Endothelial cell of umbilical vein (primary cell): ENCODE measurements around the gene HOXD12. TPM values are rescaled to one million over a fixed set of nuclear protein-coding genes. Genes with fewer than 3 reads are reported as not detected.

Source experiments
- BruUV-seq: library from RNA; stranded (reverse); fragments of 400-500 nt; replicated peaks from 2 replicates; lab custom pipeline; 2021; lab: Mats Ljungman, UMichigan
- CTCF ChIA-PET: fragments of 300-600, 350-600 bp; sonication (Branson Sonifier 250); formaldehyde crosslinking; loops from one replicate; lab custom pipeline; 2021; ENCODE audit warnings: antibody characterized with exemption, inconsistent platforms; lab: Charles Lee
- POLR2A ChIA-PET: fragments of 300-600, 350-600 bp; sonication (Branson Sonifier 250); formaldehyde crosslinking; loops from one replicate; lab custom pipeline; 2021; ENCODE audit warnings: antibody characterized with exemption, inconsistent platforms; lab: Charles Lee
- DNase-seq: peaks from one replicate; pipeline ENCODE4 v3.0.0-alpha.2; 2011; ENCODE audit warnings: low read depth, low spot score
- FAIRE-seq: peaks from 2 replicates; lab custom pipeline; 2011; peaks lifted over from hg19 to GRCh38; lab: Jason Lieb, UNC
- H2AFZ ChIP-seq: 2 replicates; pipeline ENCODE4 v1.6.0; 2012; ENCODE audit warnings: low read depth, low read length, control low read depth, inconsistent platforms
- H3K27ac ChIP-seq: 2 replicates; pipeline ENCODE4 v1.5.1; 2011; ENCODE audit warnings: low read depth, mild to moderate bottlenecking, control low read depth, low read length, moderate library complexity; ENCODE audit not compliant: insufficient read depth
- H3K27me3 ChIP-seq, 2 experiments: 2 replicates each; pipeline versions ENCODE4 v1.6.0 to v1.6.1; 2011; ENCODE audit warnings: low read length in 2 of 2, mixed read lengths in 1 of 2; ENCODE audit not compliant: control insufficient read depth in 2 of 2, insufficient read depth in 2 of 2
- H3K36me3 ChIP-seq, 2 experiments: 2 replicates in 1 of 2; 3 replicates in 1 of 2; pipeline ENCODE4 v1.5.1; 2011; ENCODE audit warnings: low read length in 2 of 2, mild to moderate bottlenecking in 1 of 2, moderate library complexity in 1 of 2; ENCODE audit not compliant: control insufficient read depth in 2 of 2, insufficient read depth in 2 of 2; ENCODE audit errors: extremely low read depth in 1 of 2
- H3K4me1 ChIP-seq: 3 replicates; pipeline ENCODE4 v1.5.1; 2011; ENCODE audit warnings: mild to moderate bottlenecking, low read length; ENCODE audit not compliant: control insufficient read depth, insufficient read depth; ENCODE audit errors: extremely low read depth
- H3K4me2 ChIP-seq: 2 replicates; pipeline ENCODE4 v1.6.1; 2011; ENCODE audit warnings: low read length, control low read depth, mixed read lengths; ENCODE audit not compliant: insufficient read depth
- H3K4me3 ChIP-seq, 3 experiments: fragments of 200-600 bp in 1 of 3; sonication (generic), shearing (Covaris generic) in 1 of 3; replicated peaks in 1 of 3; 2 replicates each; pipeline ENCODE4 v1.5.1; 2011 to 2016; ENCODE audit warnings: control low read depth in 3 of 3, low read length in 3 of 3, mild to moderate bottlenecking in 2 of 3, inconsistent platforms in 1 of 3, low read depth in 1 of 3, moderate library complexity in 1 of 3; ENCODE audit not compliant: insufficient read depth in 1 of 3
- H3K79me2 ChIP-seq: 2 replicates; pipeline ENCODE4 v1.6.0; 2012; ENCODE audit warnings: low read length, inconsistent platforms; ENCODE audit not compliant: control insufficient read depth, insufficient read depth
- H3K9ac ChIP-seq: replicated peaks from 2 replicates; pipeline ENCODE3; 2011; ENCODE audit warnings: low read length, control low read depth; ENCODE audit not compliant: insufficient read depth; ENCODE audit errors: extremely low read depth
- H3K9me1 ChIP-seq: replicated peaks from 3 replicates; pipeline ENCODE4 v1.6.0; 2011; ENCODE audit warnings: mild to moderate bottlenecking, low read length; ENCODE audit not compliant: control insufficient read depth, insufficient read depth; ENCODE audit errors: extremely low read depth
- H3K9me3 ChIP-seq: replicated peaks from 2 replicates; pipeline ENCODE4 v1.5.1; 2012; ENCODE audit warnings: low read length, inconsistent platforms; ENCODE audit not compliant: control insufficient read depth, insufficient read depth
- H4K20me1 ChIP-seq: replicated peaks from 2 replicates; pipeline ENCODE3; 2011; ENCODE audit warnings: mild to moderate bottlenecking, low read length; ENCODE audit not compliant: control insufficient read depth, insufficient read depth; ENCODE audit errors: extremely low read depth
- EZH2 ChIP-seq: IDR thresholded peaks from 2 replicates; pipeline ENCODE4 v1.6.1; 2012; ENCODE audit warnings: borderline replicate concordance, low read depth, mild to moderate bottlenecking, moderate library complexity, low read length, inconsistent platforms; ENCODE audit not compliant: severe bottlenecking
- FOS ChIP-seq: IDR thresholded peaks from 2 replicates; pipeline ENCODE4 v1.6.1; 2011; ENCODE audit warnings: mild to moderate bottlenecking, low read length, moderate library complexity, borderline replicate concordance; ENCODE audit not compliant: insufficient read depth
- GATA2 ChIP-seq: IDR thresholded peaks from 2 replicates; pipeline ENCODE4 v1.7.0; 2011; ENCODE audit warnings: low read depth, mild to moderate bottlenecking, moderate library complexity, mixed read lengths, low read length; ENCODE audit not compliant: insufficient read length, insufficient read depth
- JUN ChIP-seq: IDR thresholded peaks from 2 replicates; pipeline ENCODE4 v1.6.1; 2011; ENCODE audit warnings: borderline replicate concordance, low read depth; ENCODE audit not compliant: insufficient read length, insufficient read depth
- MYC ChIP-seq: IDR thresholded peaks from one replicate; pipeline ENCODE4 v1.6.1; 2011; ENCODE audit warnings: mild to moderate bottlenecking, low read depth, low read length
- POLR2A ChIP-seq: IDR thresholded peaks from 2 replicates; pipeline ENCODE4 v1.6.1; 2012; ENCODE audit warnings: low read depth, mild to moderate bottlenecking, control low read depth, low read length
- POLR2AphosphoS5 ChIP-seq: IDR thresholded peaks from 2 replicates; pipeline ENCODE4 v1.6.1; 2012; ENCODE audit warnings: low read depth, mild to moderate bottlenecking, control low read depth, low read length, moderate library complexity; ENCODE audit not compliant: insufficient read depth
- dilution Hi-C: fragments of 300-500 bp; cut with MboI; formaldehyde crosslinking; loops from one replicate; pipeline ENCODE4 v1.15.0; 2019; ENCODE audit warnings: low sequenced_read_pairs; ENCODE audit not compliant: extremely low pct_ligation_motif_present
- intact Hi-C: fragments of 100-400 bp; cut with micrococcal nuclease; formaldehyde crosslinking; loops from one replicate; pipeline ENCODE4 v1.10.0; 2022
- polyA plus RNA-seq, 4 experiments: library from polyadenylated mRNA; depleted of rRNA in 3 of 4; stranded (reverse) in 3 of 4; unstranded in 1 of 4; fragments of >200 nt; gene quantifications; 2 replicates each; pipeline versions ENCODE4 v1.2.1 to v1.2.3, GENCODE V29; 2011 to 2012; ENCODE audit warnings: missing spikeins in 1 of 4
- total RNA-seq: library from RNA; stranded (reverse); gene quantifications from 2 replicates; pipeline ENCODE4 v1.2.3, GENCODE V29; 2021
- TF ChIP-seq, protein P1 (sequence below), 2 donors: IDR thresholded peaks; 1 replicate in 1 of 2; 2 replicates in 1 of 2; pipeline ENCODE4 v1.5.1; 2011; ENCODE audit warnings: low read length in 2 of 2, mild to moderate bottlenecking in 2 of 2, moderate library complexity in 2 of 2, control low read depth in 1 of 2, inconsistent platforms in 1 of 2, low read depth in 1 of 2; ENCODE audit not compliant: insufficient read depth in 1 of 2; ENCODE audit errors: extremely low read depth in 1 of 2
- TF ChIP-seq, protein P2 (sequence below): IDR thresholded peaks from 2 replicates; pipeline ENCODE4 v1.6.1; 2011; ENCODE audit not compliant: insufficient read depth, insufficient read length

The HOXD12 gene
- total and polyA plus RNA-seq, 2 donors (not counting 3 experiments of a cell fraction or from before 2014, with no cell fraction given) = not detected

DNA sequence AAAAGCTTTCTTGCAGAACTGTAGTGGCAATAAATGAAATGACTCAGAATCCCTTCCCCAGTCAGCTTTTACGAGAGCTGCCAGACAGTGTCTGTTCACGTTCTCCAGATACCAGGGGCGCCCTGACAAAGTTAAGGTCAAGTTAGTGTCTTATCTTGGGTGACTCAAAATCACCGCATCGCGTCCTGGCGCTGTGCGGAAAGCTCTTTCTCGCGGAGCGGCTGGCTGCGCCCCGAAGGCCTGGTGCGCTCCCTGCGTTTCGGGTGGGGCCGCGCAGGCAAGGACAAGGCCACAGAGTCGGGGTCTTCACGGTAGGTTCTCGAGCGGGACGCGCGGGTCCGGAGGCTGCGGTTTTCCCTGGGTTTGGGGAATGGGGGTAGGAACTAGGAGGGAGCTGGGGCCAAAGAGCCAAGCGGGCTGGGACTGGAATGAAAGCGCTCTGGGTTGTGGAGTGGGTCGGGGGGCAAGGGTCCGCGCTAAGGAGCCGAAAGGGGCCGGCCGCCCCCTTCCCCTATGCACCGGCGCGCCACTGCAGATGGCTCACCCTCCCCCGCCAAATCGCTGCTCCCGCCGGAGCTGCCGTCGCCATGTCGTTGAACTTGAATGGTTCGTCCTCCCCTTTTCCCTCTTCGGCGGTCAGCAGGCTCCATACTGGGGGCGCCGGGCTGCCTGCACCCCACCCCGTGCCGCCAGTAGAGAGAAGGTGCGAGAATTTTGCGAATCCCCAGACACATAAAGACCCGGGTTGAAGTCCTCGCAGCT, 4.9 kb downstream of the HOXD12 start:
- ChIA-PET CTCF (interaction anchor here (0.5 to 1.6 kb wide), 9 partner anchors 9 to 853 kb away, joined by 3 to 6 read pairs (median 4); no protein-coding TSS in a partner anchor), POLR2A (no interaction called here)
- Histone ChIP-seq H3K9me3 (no peaks in the 10 kb centered on the region), H3K79me2 (no peaks in the 10 kb centered on the region), H3K4me2 (no peak overlapping the region), H3K4me3 (no peak overlapping the region), H4K20me1 (no peaks in the 10 kb centered on the region), H3K4me1 (no peaks in the 10 kb centered on the region), H3K9me1 (no peaks in the 10 kb centered on the region), H3K9ac (no peak overlapping the region), H3K27ac (no peak overlapping the region), H3K36me3 (no peaks in the 10 kb centered on the region), H3K27me3 (peaks cover 84 to 96% of the 10 kb centered on the region in 2 experiments), H2AFZ (no peak overlapping the region)
- no TSS peak for BruUV-seq
- no peak for TF ChIP-seq MYC
- peak; percentile 77 for TF ChIP-seq EZH2
- intact Hi-C loops = no loop called here
- FAIRE-seq = no peak
- no peak for DNase-seq
- dilution Hi-C loops = no loop called here

DNA sequence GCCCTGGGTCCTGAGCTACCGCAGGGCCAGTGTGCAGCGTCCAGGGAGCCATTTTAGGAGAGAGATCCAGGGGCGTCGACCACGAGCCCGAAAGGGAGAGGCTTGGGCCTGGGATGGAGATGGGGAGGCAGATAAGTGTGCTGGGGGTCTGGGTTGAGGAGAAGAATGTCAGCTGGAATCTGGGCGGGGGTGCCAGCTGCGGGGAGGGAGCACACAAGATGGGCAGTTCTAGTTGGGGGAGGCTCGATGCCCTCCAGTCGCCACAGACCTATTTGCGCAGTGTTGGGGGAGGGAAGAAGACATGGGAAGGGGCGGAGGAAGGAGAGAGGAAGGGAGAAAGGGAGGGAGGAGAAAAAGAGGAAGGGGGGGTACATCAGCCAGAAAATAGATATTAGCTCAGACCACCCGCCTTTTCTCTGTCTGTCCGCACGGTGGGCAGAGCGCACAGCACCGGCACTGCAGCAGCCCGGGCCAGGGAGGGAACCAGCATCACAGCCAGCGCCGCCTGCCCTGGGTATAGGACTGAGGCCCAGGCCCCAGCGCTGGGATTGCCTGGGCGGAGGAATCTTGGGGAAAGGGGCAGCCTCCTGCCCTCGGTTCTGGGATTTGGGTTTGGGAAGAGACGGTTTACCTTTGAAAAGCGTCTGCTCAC, 5.6 kb downstream of the HOXD12 start:
- no peak for FAIRE-seq
- H3K4me3 ChIP-seq = no peak overlapping the region

More for the DNA sequence above, 5.6 kb downstream of the HOXD12 start:
- H3K9me1 ChIP-seq = no peaks in the 10 kb centered on the region
- H3K9me3 ChIP-seq = no peaks in the 10 kb centered on the region
- CTCF ChIA-PET = interaction anchor here (0.8 to 1.6 kb wide), 7 partner anchors 11 to 854 kb away, joined by 3 to 6 read pairs (median 4); no protein-coding TSS in a partner anchor
- dilution Hi-C loops = no loop called here
- no peaks in the 10 kb centered on the region for H3K36me3 ChIP-seq
- H3K79me2 ChIP-seq = no peaks in the 10 kb centered on the region
- no TSS peak for BruUV-seq
- POLR2A ChIA-PET = no interaction called here
- no peak overlapping the region for H3K9ac ChIP-seq
- H3K27me3 ChIP-seq = peaks cover 86 to 96% of the 10 kb centered on the region in 2 experiments
- no peaks in the 10 kb centered on the region for H4K20me1 ChIP-seq
- no peak overlapping the region for H3K4me2 ChIP-seq
- no peak overlapping the region for H3K27ac ChIP-seq
- no peak for TF ChIP-seq POLR2A
- TF ChIP-seq FOS = no peak
- TF ChIP-seq, protein P1, sequence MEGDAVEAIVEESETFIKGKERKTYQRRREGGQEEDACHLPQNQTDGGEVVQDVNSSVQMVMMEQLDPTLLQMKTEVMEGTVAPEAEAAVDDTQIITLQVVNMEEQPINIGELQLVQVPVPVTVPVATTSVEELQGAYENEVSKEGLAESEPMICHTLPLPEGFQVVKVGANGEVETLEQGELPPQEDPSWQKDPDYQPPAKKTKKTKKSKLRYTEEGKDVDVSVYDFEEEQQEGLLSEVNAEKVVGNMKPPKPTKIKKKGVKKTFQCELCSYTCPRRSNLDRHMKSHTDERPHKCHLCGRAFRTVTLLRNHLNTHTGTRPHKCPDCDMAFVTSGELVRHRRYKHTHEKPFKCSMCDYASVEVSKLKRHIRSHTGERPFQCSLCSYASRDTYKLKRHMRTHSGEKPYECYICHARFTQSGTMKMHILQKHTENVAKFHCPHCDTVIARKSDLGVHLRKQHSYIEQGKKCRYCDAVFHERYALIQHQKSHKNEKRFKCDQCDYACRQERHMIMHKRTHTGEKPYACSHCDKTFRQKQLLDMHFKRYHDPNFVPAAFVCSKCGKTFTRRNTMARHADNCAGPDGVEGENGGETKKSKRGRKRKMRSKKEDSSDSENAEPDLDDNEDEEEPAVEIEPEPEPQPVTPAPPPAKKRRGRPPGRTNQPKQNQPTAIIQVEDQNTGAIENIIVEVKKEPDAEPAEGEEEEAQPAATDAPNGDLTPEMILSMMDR (IDR thresholded peaks at IDR 0.05; ENCODE audit: extremely low read depth in 1 of 2, insufficient read depth in 1 of 2, low read depth in 1 of 2, low read length in 2 of 2) = no peak
- no peak for TF ChIP-seq JUN
- TF ChIP-seq, protein P2, sequence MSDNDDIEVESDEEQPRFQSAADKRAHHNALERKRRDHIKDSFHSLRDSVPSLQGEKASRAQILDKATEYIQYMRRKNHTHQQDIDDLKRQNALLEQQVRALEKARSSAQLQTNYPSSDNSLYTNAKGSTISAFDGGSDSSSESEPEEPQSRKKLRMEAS = no peak
- no peak for TF ChIP-seq POLR2AphosphoS5
- TF ChIP-seq EZH2 = no peak
- TF ChIP-seq GATA2 = no peak
- no peak for TF ChIP-seq MYC
- H2AFZ ChIP-seq = no peak overlapping the region
- DNase-seq = no peak
- no peaks in the 10 kb centered on the region for H3K4me1 ChIP-seq
- intact Hi-C loops = no loop called here
